Measurements from ENCODE around the gene CD300C. TPM values are rescaled to one million over a fixed set of nuclear protein-coding genes. Genes with fewer than 3 reads are reported as not detected.
"Not testable (repeated sequence)": the region's sequence is repeated elsewhere in the genome, so short reads cannot be mapped to it uniquely, and the experiment has no call there.

CD300C gene
- total RNA-seq, 1 donor from 2014 or later = not detected

DNA sequence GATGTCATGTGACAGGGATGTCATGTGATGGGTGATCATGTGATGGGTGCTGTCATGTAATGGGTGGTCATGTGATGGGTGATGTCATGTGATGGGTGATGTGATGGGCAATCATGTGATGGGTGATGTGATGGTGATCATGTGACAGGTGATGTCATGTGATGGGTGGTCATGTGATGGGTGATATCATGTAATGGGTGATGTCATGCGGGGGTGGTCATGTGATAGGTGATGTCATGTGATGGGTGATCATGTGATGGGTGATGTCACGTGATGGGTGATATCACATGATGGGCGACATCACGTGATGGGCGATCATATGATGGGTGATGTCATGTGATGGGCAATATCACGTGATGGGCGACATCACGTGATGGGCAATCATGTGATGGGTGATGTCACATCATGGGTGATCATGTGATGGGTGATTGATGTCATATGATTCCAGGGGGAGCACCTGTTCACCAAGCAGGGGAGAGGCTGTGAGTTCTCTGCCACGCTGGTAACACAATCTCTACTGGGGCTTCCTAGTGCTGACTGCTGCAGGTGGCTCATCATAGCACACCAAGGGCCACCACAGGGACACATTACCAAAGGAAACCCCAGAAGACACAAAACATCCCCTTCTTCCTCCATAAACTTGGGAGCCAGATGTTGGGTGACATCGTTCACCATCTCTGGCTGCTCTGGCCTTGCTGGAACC lies 31.1 kb downstream of the CD300C start:
- Mint-ChIP-seq H3K4me1 (peaks cover 9% of the 10 kb centered on the region), H3K36me3 (ENCODE audit: low read depth) (peaks cover 12% of the 10 kb centered on the region), H3K9me3 (peaks cover 20% of the 10 kb centered on the region), H3K4me3 (peak overlapping the region; percentile 54), H3K27ac (ENCODE audit: unreplicated experiment) (peak overlapping the region; percentile 83), H3K27me3 (ENCODE audit: low read depth) (peaks cover 65% of the 10 kb centered on the region)
- TF ChIP-seq, protein P1, sequence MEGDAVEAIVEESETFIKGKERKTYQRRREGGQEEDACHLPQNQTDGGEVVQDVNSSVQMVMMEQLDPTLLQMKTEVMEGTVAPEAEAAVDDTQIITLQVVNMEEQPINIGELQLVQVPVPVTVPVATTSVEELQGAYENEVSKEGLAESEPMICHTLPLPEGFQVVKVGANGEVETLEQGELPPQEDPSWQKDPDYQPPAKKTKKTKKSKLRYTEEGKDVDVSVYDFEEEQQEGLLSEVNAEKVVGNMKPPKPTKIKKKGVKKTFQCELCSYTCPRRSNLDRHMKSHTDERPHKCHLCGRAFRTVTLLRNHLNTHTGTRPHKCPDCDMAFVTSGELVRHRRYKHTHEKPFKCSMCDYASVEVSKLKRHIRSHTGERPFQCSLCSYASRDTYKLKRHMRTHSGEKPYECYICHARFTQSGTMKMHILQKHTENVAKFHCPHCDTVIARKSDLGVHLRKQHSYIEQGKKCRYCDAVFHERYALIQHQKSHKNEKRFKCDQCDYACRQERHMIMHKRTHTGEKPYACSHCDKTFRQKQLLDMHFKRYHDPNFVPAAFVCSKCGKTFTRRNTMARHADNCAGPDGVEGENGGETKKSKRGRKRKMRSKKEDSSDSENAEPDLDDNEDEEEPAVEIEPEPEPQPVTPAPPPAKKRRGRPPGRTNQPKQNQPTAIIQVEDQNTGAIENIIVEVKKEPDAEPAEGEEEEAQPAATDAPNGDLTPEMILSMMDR (conservative IDR thresholded peaks at IDR 0.05) = no peak
- no peak for DNase-seq (ENCODE audit: low read depth, low spot score)

DNA sequence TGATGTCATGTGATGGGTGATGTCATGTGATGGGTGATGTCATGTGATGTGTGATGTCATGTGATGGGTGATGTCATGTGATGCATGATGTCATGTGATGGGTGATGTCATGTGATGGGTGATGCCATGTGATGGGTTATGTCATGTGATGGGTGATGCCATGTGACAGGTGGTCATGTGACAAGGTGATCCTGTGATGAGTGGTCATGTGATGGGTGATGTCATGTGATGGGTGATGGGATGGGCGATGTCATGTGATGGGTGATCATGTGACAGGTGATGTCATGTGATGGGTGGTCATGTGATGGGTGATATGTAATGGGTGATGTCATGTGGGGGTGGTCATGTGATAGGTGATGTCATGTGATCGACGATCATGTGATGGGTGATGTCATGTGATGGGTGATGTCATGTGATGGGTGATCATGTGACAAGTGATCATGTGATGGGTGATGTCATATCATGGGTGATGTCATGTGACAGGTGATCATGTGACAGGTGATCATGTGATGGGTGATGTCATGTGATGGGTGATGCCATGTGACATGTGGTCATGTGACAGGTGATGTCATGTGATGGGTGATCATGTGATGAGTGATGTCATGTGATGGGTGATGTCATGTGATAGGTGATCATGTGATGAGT lies 31.8 kb downstream of the CD300C start:
- Mint-ChIP-seq H3K9me3 (peaks cover 20% of the 10 kb centered on the region), H3K4me1 (peaks cover 9% of the 10 kb centered on the region), H3K36me3 (ENCODE audit: low read depth) (peaks cover 12% of the 10 kb centered on the region), H3K4me3 (peak overlapping the region; percentile 54), H3K27ac (ENCODE audit: unreplicated experiment) (peak overlapping the region; percentile 83), H3K27me3 (ENCODE audit: low read depth) (peaks cover 66% of the 10 kb centered on the region)
- TF ChIP-seq, protein P1 (conservative IDR thresholded peaks at IDR 0.05) = no peak
- peak; percentile 25 for DNase-seq (ENCODE audit: low read depth, low spot score)

DNA sequence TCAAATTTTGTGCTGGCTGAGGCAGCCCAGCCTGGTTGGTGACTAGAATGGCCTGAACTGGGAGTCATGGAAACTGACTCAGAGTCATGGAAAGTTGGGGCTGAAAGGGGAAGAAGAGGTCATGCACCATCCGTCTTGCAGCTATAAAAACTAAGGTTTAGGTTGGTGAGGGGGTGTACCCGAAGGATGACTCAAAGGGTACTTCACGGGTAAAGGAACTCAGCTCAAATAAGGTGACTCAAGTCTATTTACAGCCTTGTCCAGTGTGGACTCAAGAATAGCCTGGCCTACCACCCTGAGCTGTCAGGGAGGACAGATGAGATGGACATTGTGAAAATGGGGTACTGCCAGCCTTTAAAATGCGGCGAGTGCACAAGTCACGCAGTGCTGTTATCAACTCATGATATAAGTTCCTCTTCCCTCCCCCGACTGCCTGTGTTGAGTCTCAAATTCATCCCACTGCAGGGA lies 33.3 kb downstream of the CD300C start:
- Mint-ChIP-seq H3K4me1 (peaks cover 9% of the 10 kb centered on the region), H3K27ac (ENCODE audit: unreplicated experiment) (no peak overlapping the region), H3K27me3 (ENCODE audit: low read depth) (peaks cover 62% of the 10 kb centered on the region), H3K9me3 (peaks cover 12% of the 10 kb centered on the region), H3K4me3 (no peak overlapping the region), H3K36me3 (ENCODE audit: low read depth) (peaks cover 12% of the 10 kb centered on the region)
- no peak for DNase-seq (ENCODE audit: low read depth, low spot score)
- TF ChIP-seq, protein P1 (conservative IDR thresholded peaks at IDR 0.05) = no peak

DNA sequence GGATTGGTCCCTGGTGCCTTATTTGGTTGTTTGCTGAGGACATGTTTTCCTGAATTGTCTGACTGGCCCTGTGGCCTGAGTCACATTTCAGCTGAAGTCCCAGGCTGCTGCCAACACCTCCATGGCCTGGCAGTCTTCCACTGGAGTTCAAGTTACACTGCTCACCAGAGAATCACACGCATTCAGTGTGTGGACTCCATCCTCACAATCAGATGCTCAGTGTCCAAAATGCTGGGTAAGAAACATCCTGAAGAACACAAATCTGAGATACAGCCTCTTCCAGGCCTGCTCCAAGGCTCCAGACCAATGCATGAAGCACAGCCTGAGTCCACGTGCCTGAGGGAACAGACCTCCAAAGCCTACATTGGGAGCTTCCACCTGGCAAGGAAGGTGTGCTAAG lies 33.9 kb downstream of the CD300C start:
- H3K36me3 Mint-ChIP-seq (ENCODE audit: low read depth) = peaks cover 12% of the 10 kb centered on the region
- H3K4me3 Mint-ChIP-seq = no peak overlapping the region
- H3K4me1 Mint-ChIP-seq = peaks cover 9% of the 10 kb centered on the region
- H3K9me3 Mint-ChIP-seq = peaks cover 12% of the 10 kb centered on the region
- DNase-seq (ENCODE audit: low read depth, low spot score) = no peak
- H3K27ac Mint-ChIP-seq (ENCODE audit: unreplicated experiment) = no peak overlapping the region
- TF ChIP-seq, protein P1 (conservative IDR thresholded peaks at IDR 0.05) = no peak
- H3K27me3 Mint-ChIP-seq (ENCODE audit: low read depth) = peaks cover 60% of the 10 kb centered on the region

DNA sequence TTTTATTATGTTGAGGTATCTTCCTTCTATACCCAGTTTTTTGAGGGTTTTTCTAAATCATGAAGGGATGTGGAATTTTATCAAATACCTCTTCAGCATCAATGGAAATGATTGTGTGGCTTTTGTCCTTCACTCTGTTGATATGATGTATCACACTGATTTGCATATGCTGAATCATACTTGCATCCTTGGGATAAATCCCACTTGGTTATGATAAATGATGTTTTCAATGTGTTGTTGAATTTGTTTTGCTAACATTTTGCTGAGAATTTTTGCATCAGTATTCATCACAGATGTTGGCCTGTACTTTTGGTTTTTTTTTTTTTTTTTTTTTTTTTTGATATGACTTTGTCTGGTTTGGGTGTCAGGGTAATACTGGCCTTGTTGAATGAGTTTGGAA lies 37.8 kb downstream of the CD300C start:
- DNase-seq (ENCODE audit: low read depth, low spot score) = no peak
- Mint-ChIP-seq H3K36me3 (ENCODE audit: low read depth) (no peaks in the 10 kb centered on the region), H3K27ac (ENCODE audit: unreplicated experiment) (no peak overlapping the region), H3K4me3 (no peak overlapping the region), H3K4me1 (no peaks in the 10 kb centered on the region), H3K9me3 (no peaks in the 10 kb centered on the region), H3K27me3 (ENCODE audit: low read depth) (peaks cover 38% of the 10 kb centered on the region)
- TF ChIP-seq, protein P1 (conservative IDR thresholded peaks at IDR 0.05) = no peak

DNA sequence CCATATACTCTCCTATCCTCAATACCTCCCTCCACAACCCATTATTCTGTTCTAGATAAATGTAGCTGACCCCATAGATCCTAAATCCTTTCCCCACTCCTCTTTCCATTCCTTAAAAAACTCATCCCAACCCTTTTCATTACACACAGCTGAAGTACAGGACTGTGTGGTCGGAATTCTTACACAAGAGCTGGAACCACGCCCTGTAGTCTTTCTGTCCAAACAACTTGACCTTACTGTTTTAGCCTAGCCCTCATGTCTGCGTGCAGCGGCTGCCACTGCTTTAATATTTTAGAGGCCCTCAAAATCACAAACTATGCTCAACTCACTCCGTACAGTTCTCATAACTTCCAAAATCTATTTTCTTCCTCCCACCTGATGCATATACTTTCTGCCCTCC lies 42.0 kb downstream of the CD300C start:
- peaks cover 22% of the 10 kb centered on the region for H3K27me3 Mint-ChIP-seq (ENCODE audit: low read depth)
- not testable (repeated sequence) for H3K9me3 Mint-ChIP-seq; H3K4me1 Mint-ChIP-seq; DNase-seq (ENCODE audit: low read depth, low spot score); H3K36me3 Mint-ChIP-seq (ENCODE audit: low read depth); H3K27ac Mint-ChIP-seq (ENCODE audit: unreplicated experiment); H3K4me3 Mint-ChIP-seq
